B cell (primary cell): ENCODE data around the gene COL5A1. TPM values are rescaled to one million over a fixed set of nuclear protein-coding genes. Genes with fewer than 3 reads are reported as not detected.

Source experiments
- ATAC-seq: fragments of 200-7000 bp; cut with Tn5 transposase; one replicate; pipeline ENCODE4 v1.10.0; 2021; ENCODE audit warnings: low read depth, mild to moderate bottlenecking, moderate number of reproducible peaks, moderate library complexity
- CTCF ChIA-PET: fragments of 350-600 bp; sonication (Branson Sonifier 250); formaldehyde crosslinking; loops from one replicate; lab custom pipeline; 2021; ENCODE audit warnings: antibody characterized with exemption, inconsistent platforms; lab: Charles Lee
- POLR2A ChIA-PET: fragments of 350-600 bp; sonication (Branson Sonifier 250); formaldehyde crosslinking; loops from one replicate; lab custom pipeline; 2021; ENCODE audit warnings: antibody characterized with exemption; lab: Charles Lee
- DNase-seq: peaks from one replicate; pipeline ENCODE4 v3.0.0; 2013
- H2AFZ ChIP-seq: 2 replicates; pipeline ENCODE4 v1.6.1; 2012; ENCODE audit warnings: mild to moderate bottlenecking, low read depth, low read length; ENCODE audit not compliant: insufficient read depth, poor library complexity, severe bottlenecking
- H3K27ac ChIP-seq, 2 donors: 1 replicate in 1 of 2; 2 replicates in 1 of 2; pipeline ENCODE4 v1.5.1; 2012 to 2013; ENCODE audit warnings: low read length in 2 of 2, mild to moderate bottlenecking in 2 of 2, moderate library complexity in 1 of 2
- H3K27me3 ChIP-seq, 4 experiments: fragments of 200-600 bp in 1 of 4; sonication (generic) in 1 of 4; replicated peaks in 1 of 4; 1 replicate in 2 of 4; 2 replicates in 2 of 4; pipeline versions ENCODE4 v1.6.1 to v1.7.0; 2013 to 2016; ENCODE audit warnings: low read length in 3 of 4, mild to moderate bottlenecking in 2 of 4, mixed read lengths in 1 of 4, moderate library complexity in 1 of 4; ENCODE audit not compliant: insufficient read depth in 4 of 4, control insufficient read depth in 3 of 4; ENCODE audit errors: control extremely low read depth in 1 of 4
- H3K36me3 ChIP-seq, 2 experiments: replicated peaks in 1 of 2; 1 replicate in 1 of 2; 2 replicates in 1 of 2; pipeline versions ENCODE4 v1.6.1 to v1.7.1; 2013; ENCODE audit warnings: low read length in 1 of 2; ENCODE audit not compliant: insufficient read depth in 2 of 2, control insufficient read depth in 1 of 2; ENCODE audit errors: control extremely low read depth in 1 of 2, extremely low read depth in 1 of 2
- H3K4me1 ChIP-seq, 2 donors: fragments of 200-600 bp in 1 of 2; sonication (generic) in 1 of 2; 1 replicate in 1 of 2; 2 replicates in 1 of 2; pipeline versions ENCODE4 v1.5.1 to v1.6.1; 2013 to 2017; ENCODE audit warnings: low read length in 2 of 2; ENCODE audit not compliant: control insufficient read depth in 2 of 2, insufficient read depth in 2 of 2
- H3K4me2 ChIP-seq: replicated peaks from 2 replicates; pipeline ENCODE3; 2012; ENCODE audit warnings: mild to moderate bottlenecking, low read depth, low read length; ENCODE audit not compliant: poor library complexity, severe bottlenecking
- H3K4me3 ChIP-seq, 5 experiments: fragments of 200-600 bp in 1 of 5; sonication (generic) in 1 of 5; 1 replicate in 3 of 5; 2 replicates in 2 of 5; pipeline versions ENCODE4 v1.5.1 to v1.7.0; 2011 to 2016; ENCODE audit warnings: low read length in 4 of 5, mild to moderate bottlenecking in 4 of 5, low read depth in 2 of 5, control low read depth in 1 of 5, moderate library complexity in 1 of 5; ENCODE audit not compliant: insufficient read depth in 1 of 5; ENCODE audit errors: control extremely low read depth in 1 of 5, extremely low read depth in 1 of 5
- H3K79me2 ChIP-seq: fragments of 200-600 bp; sonication (generic); one replicate; pipeline ENCODE4 v1.6.0; 2016; ENCODE audit warnings: low read length; ENCODE audit not compliant: control insufficient read depth, insufficient read depth
- H3K9ac ChIP-seq: fragments of 200-600 bp; sonication (generic); 2 replicates; pipeline ENCODE4 v1.6.1; 2017; ENCODE audit warnings: mild to moderate bottlenecking, low read length, moderate library complexity
- H3K9me3 ChIP-seq, 3 donors: one replicate each; pipeline versions ENCODE4 v1.6.1 to v1.7.1; 2013; ENCODE audit warnings: low read length in 2 of 3; ENCODE audit not compliant: control insufficient read depth in 2 of 3, insufficient read depth in 1 of 3; ENCODE audit errors: control extremely low read depth in 1 of 3
- H4K20me1 ChIP-seq: 2 replicates; pipeline ENCODE4 v1.6.0; 2012; ENCODE audit warnings: mild to moderate bottlenecking, low read length; ENCODE audit not compliant: insufficient read depth, control insufficient read depth, poor library complexity, severe bottlenecking
- H3K27ac Mint-ChIP-seq: one replicate; pipeline ENCODE4 v1.8.0; 2021; ENCODE audit warnings: mixed read lengths
- H3K27me3 Mint-ChIP-seq: one replicate; pipeline ENCODE4 v1.8.0; 2021; ENCODE audit warnings: mixed read lengths
- H3K4me1 Mint-ChIP-seq: one replicate; pipeline ENCODE4 v1.8.0; 2021; ENCODE audit warnings: mixed read lengths
- H3K4me3 Mint-ChIP-seq: one replicate; pipeline ENCODE4 v1.8.0; 2021; ENCODE audit warnings: mixed read lengths
- H3K9me3 Mint-ChIP-seq: one replicate; pipeline ENCODE4 v1.8.0; 2022; ENCODE audit warnings: mixed read lengths; ENCODE audit not compliant: insufficient read depth
- CTCF ChIP-seq: fragments of 200-600 bp; IDR thresholded peaks from one replicate; pipeline ENCODE4 v1.8.0; 2022; ENCODE audit warnings: antibody characterized with exemption, mild to moderate bottlenecking
- EZH2 ChIP-seq: IDR thresholded peaks from 2 replicates; pipeline ENCODE4 v1.6.1; 2012; ENCODE audit warnings: borderline replicate concordance, low read depth, mild to moderate bottlenecking, moderate library complexity, low read length; ENCODE audit not compliant: insufficient read depth, poor library complexity, severe bottlenecking
- WGBS: methylation state at CpG from one replicate; pipeline ENCODE4 v1.1.5; 2013; ENCODE audit warnings: missing lambda C conversion rate; ENCODE audit not compliant: insufficient coverage; 5-methylcytosine and 5-hydroxymethylcytosine counted together
- intact Hi-C: fragments of 100-400 bp; cut with micrococcal nuclease; formaldehyde crosslinking; loops from one replicate; pipeline ENCODE4 v1.10.0; 2022
- polyA plus RNA-seq: library from polyadenylated mRNA; depleted of rRNA; stranded (reverse); fragments of >200 nt; gene quantifications from 2 replicates; pipeline ENCODE4 v1.2.3, GENCODE V29; 2012
- total RNA-seq, 2 donors: library from RNA; stranded (reverse); fragments of 120-200 nt in 1 of 2; gene quantifications; 1 replicate in 1 of 2; 2 replicates in 1 of 2; pipeline versions ENCODE4 v1.2.3 to v1.2.4, GENCODE V29; 2013 to 2022

Gene COL5A1
- total and polyA plus RNA-seq, 2 donors (not counting 1 experiment from before 2014, with no cell fraction given): 0.06 TPM; not detected in 1

GRCh38 chr9:134728801-134729495 lies 87.3 kb downstream of the COL5A1 start:
- Histone ChIP-seq H3K4me3 (no peak overlapping the region), H3K4me2 (no peak overlapping the region), H3K27me3 (no peaks in the 10 kb centered on the region), H4K20me1 (no peaks in the 10 kb centered on the region), H3K36me3 (no peaks in the 10 kb centered on the region), H2AFZ (no peak overlapping the region), H3K9me3 (peaks cover 0 to 21% (median 0%) of the 10 kb centered on the region in 3 donors), H3K4me1 (peaks cover 20% of the 10 kb centered on the region in 2 donors), H3K9ac (no peak overlapping the region), H3K79me2 (no peaks in the 10 kb centered on the region), H3K27ac (no peak overlapping the region)
- WGBS: 86% methylated on average over 25 of the region's 28 CpGs
- ATAC-seq: no peak
- intact Hi-C loops: no loop called here
- TF ChIP-seq CTCF (no peak), EZH2 (no peak)
- H3K4me1 Mint-ChIP-seq: peaks cover 10% of the 10 kb centered on the region
- H3K4me3 Mint-ChIP-seq: no peak overlapping the region
- CTCF ChIA-PET: no interaction called here
- peaks cover 6% of the 10 kb centered on the region for H3K27me3 Mint-ChIP-seq
- H3K9me3 Mint-ChIP-seq: peaks cover 3% of the 10 kb centered on the region
- POLR2A ChIA-PET: no interaction called here
- DNase-seq: no peak
- H3K27ac Mint-ChIP-seq: no peak overlapping the region

- Histone ChIP-seq H3K27ac (no peak overlapping the region), H3K27me3 (no peaks in the 10 kb centered on the region), H3K9me3 (peaks cover 0 to 21% (median 0%) of the 10 kb centered on the region in 3 donors), H4K20me1 (no peaks in the 10 kb centered on the region), H3K4me1 (peaks cover 11 to 13% of the 10 kb centered on the region in 2 donors), H3K36me3 (no peaks in the 10 kb centered on the region), H3K4me2 (no peak overlapping the region), H3K4me3 (no peak overlapping the region), H2AFZ (no peak overlapping the region), H3K9ac (no peak overlapping the region), H3K79me2 (no peaks in the 10 kb centered on the region)
- POLR2A ChIA-PET: no interaction called here
- 90% methylated on average over 18 of the region's 23 CpGs for WGBS
- H3K27ac Mint-ChIP-seq: no peak overlapping the region
- no peak overlapping the region for H3K4me3 Mint-ChIP-seq
- CTCF ChIA-PET: no interaction called here
- peaks cover 6% of the 10 kb centered on the region for H3K4me1 Mint-ChIP-seq
- ATAC-seq: no peak
- DNase-seq: no peak
- H3K27me3 Mint-ChIP-seq: peaks cover 6% of the 10 kb centered on the region
- intact Hi-C loops: no loop called here
- peaks cover 3% of the 10 kb centered on the region for H3K9me3 Mint-ChIP-seq
- TF ChIP-seq CTCF (no peak), EZH2 (no peak)
Measured at GRCh38 chr9:134730011-134730760, 88.6 kb downstream of the COL5A1 start.
